CD4-positive, alpha-beta T cell (primary cell): Measurements from ENCODE around the gene ENTPD2. TPM values are rescaled to one million over a fixed set of nuclear protein-coding genes. Genes with fewer than 3 reads are reported as not detected.
"Not testable (repeated sequence)": the region's sequence is repeated elsewhere in the genome, so short reads cannot be mapped to it uniquely, and the experiment has no call there.

Experiments used
- ATAC-seq: fragments of 200-7000 bp; cut with Tn5 transposase; one replicate; pipeline ENCODE4 v1.10.0; 2022; ENCODE audit warnings: mild to moderate bottlenecking; ENCODE audit not compliant: poor library complexity
- CTCF ChIA-PET: fragments of 350-600 bp; sonication (Branson Sonifier 250); formaldehyde crosslinking; loops from one replicate; lab custom pipeline; 2021; ENCODE audit warnings: antibody characterized with exemption, inconsistent platforms; lab: Charles Lee
- POLR2A ChIA-PET: fragments of 350-600 bp; sonication (Branson Sonifier 250); formaldehyde crosslinking; loops from one replicate; lab custom pipeline; 2021; ENCODE audit warnings: antibody characterized with exemption, inconsistent platforms; lab: Charles Lee
- DNase-seq, 14 experiments: peaks; one replicate each; pipeline ENCODE4 v3.0.0-alpha.2; 2013 to 2020; ENCODE audit warnings: mixed read lengths in 2 of 14
- H3K27ac ChIP-seq, 2 donors: one replicate each; pipeline versions ENCODE4 v1.5.1 to v1.7.0; 2013; ENCODE audit warnings: low read length in 2 of 2, low read depth in 1 of 2, mild to moderate bottlenecking in 1 of 2
- H3K27me3 ChIP-seq, 2 experiments: 1 replicate in 1 of 2; 2 replicates in 1 of 2; pipeline versions ENCODE4 v1.6.1 to v1.7.0; 2013; ENCODE audit warnings: low read length in 2 of 2, control low read depth in 1 of 2, mild to moderate bottlenecking in 1 of 2, moderate library complexity in 1 of 2; ENCODE audit not compliant: insufficient read depth in 2 of 2, control insufficient read depth in 1 of 2
- H3K36me3 ChIP-seq: one replicate; pipeline ENCODE4 v1.6.1; 2013; ENCODE audit warnings: low read length, control low read depth; ENCODE audit not compliant: insufficient read depth
- H3K4me1 ChIP-seq: one replicate; pipeline ENCODE4 v1.6.1; 2013; ENCODE audit warnings: low read length, control low read depth; ENCODE audit not compliant: insufficient read depth
- H3K4me3 ChIP-seq: one replicate; pipeline ENCODE4 v1.5.1; 2013; ENCODE audit warnings: mild to moderate bottlenecking, low read length, moderate library complexity
- H3K9me3 ChIP-seq, 2 experiments: 1 replicate in 1 of 2; 2 replicates in 1 of 2; pipeline versions ENCODE4 v1.6.1 to v1.7.0; 2013; ENCODE audit warnings: low read length in 2 of 2, mild to moderate bottlenecking in 2 of 2, control low read depth in 1 of 2, moderate library complexity in 1 of 2; ENCODE audit not compliant: control insufficient read depth in 1 of 2, insufficient read depth in 1 of 2
- H3K27ac Mint-ChIP-seq: one replicate; pipeline ENCODE4 v1.8.0; 2020; ENCODE audit warnings: mixed read lengths
- H3K27me3 Mint-ChIP-seq: one replicate; pipeline ENCODE4 v1.8.0; 2021; ENCODE audit warnings: mixed read lengths
- H3K36me3 Mint-ChIP-seq: one replicate; pipeline ENCODE4 v1.8.0; 2021; ENCODE audit warnings: low read depth, mixed read lengths
- H3K4me1 Mint-ChIP-seq: one replicate; pipeline ENCODE4 v1.8.0; 2021; ENCODE audit warnings: low read depth, mixed read lengths
- H3K4me3 Mint-ChIP-seq: one replicate; pipeline ENCODE4 v1.8.0; 2020; ENCODE audit warnings: mild to moderate bottlenecking, mixed read lengths
- H3K9me3 Mint-ChIP-seq: one replicate; pipeline ENCODE4 v1.8.0; 2020; ENCODE audit warnings: mixed read lengths
- CTCF ChIP-seq: fragments of 200-600 bp; IDR thresholded peaks from one replicate; pipeline ENCODE4 v1.8.0; 2022; ENCODE audit warnings: antibody characterized with exemption, mild to moderate bottlenecking
- intact Hi-C, 2 experiments: fragments of 100-400 bp; cut with DNase I in 1 of 2; cut with micrococcal nuclease in 1 of 2; formaldehyde crosslinking; loops; one replicate each; pipeline versions ENCODE4 v1.15.1 to v1.9.0; 2023 to 2025; cut with DNase I, micrococcal nuclease
- total RNA-seq, 174 experiments: library from RNA in 2 of 174; stranded (reverse) in 2 of 174; gene quantifications; one replicate each; pipeline ENCODE4 v1.2.3 and lab custom pipeline; 2021 to 2026

ENTPD2 gene
- total RNA-seq, 2 experiments from 2014 or later: not detected

- ChIA-PET POLR2A (interaction anchor here (0.7 to 2.4 kb wide), 12 partner anchors 10 to 248 kb away, joined by 3 to 9 read pairs (median 4); partner anchors contain the start of genes AJM1, MAN1B1, TMEM141 and UAP1L1), CTCF (interaction anchor here (0.6 to 2.9 kb wide), 20 partner anchors 10 to 307 kb away, joined by 3 to 20 read pairs (median 6); partner anchors contain the start of genes AJM1, CLIC3, NELFB and NPDC1)
- Mint-ChIP-seq H3K27me3 (no peaks in the 10 kb centered on the region), H3K9me3 (no peaks in the 10 kb centered on the region), H3K4me3 (peak overlapping the region; percentile 68), H3K4me1 (peaks cover 47% of the 10 kb centered on the region), H3K27ac (peak overlapping the region; percentile 64), H3K36me3 (no peaks in the 10 kb centered on the region)
- Histone ChIP-seq H3K27me3 (no peaks in the 10 kb centered on the region), H3K36me3 (no peaks in the 10 kb centered on the region), H3K27ac (peak overlapping the region; percentile 29 to 60), H3K9me3 (no peaks in the 10 kb centered on the region), H3K4me3 (peak overlapping the region; percentile 68), H3K4me1 (peaks cover 59% of the 10 kb centered on the region)
- ATAC-seq: no peak
- peak in 1 of 14 experiments; percentile 52 for DNase-seq
- TF ChIP-seq CTCF: no peak
- intact Hi-C loops: loop anchor here in 1 of 2 experiments (2.0 kb wide), 2 partner anchors 29 to 189 kb away; no protein-coding TSS in a partner anchor
These were observed 19.7 kb downstream of the ENTPD2 start for GRCh38 chr9:137034039-137034708.

GRCh38 chr9:137033481-137033880 lies 20.4 kb downstream of the ENTPD2 start:
- Histone ChIP-seq H3K4me1 (peaks cover 66% of the 10 kb centered on the region), H3K4me3 (peak overlapping the region; percentile 68)
- Mint-ChIP-seq H3K27ac (peak overlapping the region; percentile 33), H3K4me1 (peaks cover 47% of the 10 kb centered on the region)
- H3K27me3 Mint-ChIP-seq, ATAC-seq, H3K36me3 Mint-ChIP-seq, H3K36me3 ChIP-seq, DNase-seq, H3K4me3 Mint-ChIP-seq, intact Hi-C loops, H3K27ac ChIP-seq, H3K9me3 ChIP-seq, H3K27me3 ChIP-seq, H3K9me3 Mint-ChIP-seq: not testable (repeated sequence)
- CTCF ChIA-PET: interaction anchor here (1.2 to 2.9 kb wide), 3 partner anchors 13 to 191 kb away, joined by 3 to 20 read pairs (median 3); partner anchors contain the start of gene AJM1
- POLR2A ChIA-PET: interaction anchor here (0.9 kb wide), 1 partner anchor 86 kb away, joined by 3 read pairs; no protein-coding TSS in a partner anchor

GRCh38 chr9:137032858-137033257 lies 21.0 kb downstream of the ENTPD2 start:
- peak overlapping the region; percentile 68 for H3K4me3 ChIP-seq
- no peaks in the 10 kb centered on the region for H3K27me3 Mint-ChIP-seq
- no peaks in the 10 kb centered on the region for H3K36me3 ChIP-seq
- peak overlapping the region; percentile 33 for H3K27ac Mint-ChIP-seq
- H3K27me3 ChIP-seq: no peaks in the 10 kb centered on the region
- H3K27ac ChIP-seq: peak overlapping the region in 1 of 2 donors; percentile 22
- peak overlapping the region; percentile 20 for H3K4me3 Mint-ChIP-seq
- no peak for TF ChIP-seq CTCF
- intact Hi-C loops: no loop called here
- H3K9me3 ChIP-seq: no peaks in the 10 kb centered on the region
- no peaks in the 10 kb centered on the region for H3K36me3 Mint-ChIP-seq
- CTCF ChIA-PET: interaction anchor here (1.0 to 1.5 kb wide), 3 partner anchors 14 to 191 kb away, joined by 3 to 4 read pairs (median 3); partner anchors contain the start of gene AJM1
- POLR2A ChIA-PET: interaction anchor here (1.6 kb wide), 1 partner anchor 54 kb away, joined by 7 read pairs; the partner anchor contains the start of gene MAN1B1
- peaks cover 68% of the 10 kb centered on the region for H3K4me1 ChIP-seq
- H3K9me3 Mint-ChIP-seq: no peaks in the 10 kb centered on the region
- ATAC-seq (no peak), DNase-seq (peak in 3 of 14 experiments; percentile 47 to 71 (median 63))
- peaks cover 47% of the 10 kb centered on the region for H3K4me1 Mint-ChIP-seq
